Measurements from ENCODE around the gene WASL. TPM values are rescaled to one million over a fixed set of nuclear protein-coding genes. Genes with fewer than 3 reads are reported as not detected.

WASL gene
- total RNA-seq, 1 experiment from 2014 or later, result 7.5 TPM

- DNase-seq (ENCODE audit: low read depth), result peak; percentile 94
Measured at GRCh38 chr7:123633553-123633952, 115.2 kb downstream of the WASL start.

- DNase-seq (ENCODE audit: low read depth), result no peak
Measured at GRCh38 chr7:123632808-123633207, 116.0 kb downstream of the WASL start.

Small RNA genes within 50 kb of the gene (small RNA-seq; reads per million reads assigned to genes)
- not detected for gene RNU6-11P

Other genes starting within 250 kb of the WASL start
- gene IQUB, start 214.4 kb downstream of the WASL start, total RNA-seq (2014; rRNA removed; shearing (Covaris generic)), result not detected in 2 replicates
- 67.6 and 68.7 TPM in 2 replicates for gene NDUFA5, start 191.2 kb downstream of the WASL start, total RNA-seq (2014; rRNA removed; shearing (Covaris generic))
- gene ASB15, start 147.2 kb downstream of the WASL start, total RNA-seq (2014; rRNA removed; shearing (Covaris generic)), result not detected in 2 replicates
- gene LMOD2, start 93.1 kb downstream of the WASL start, total RNA-seq (2014; rRNA removed; shearing (Covaris generic)), result not detected in 2 replicates
- 0.13 TPM in 1 of 2 replicates, not detected in the other for gene HYAL4, start 96.2 kb upstream of the WASL start, total RNA-seq (2014; rRNA removed; shearing (Covaris generic))
- gene SPAM1, start 176.2 kb upstream of the WASL start, total RNA-seq (2014; rRNA removed; shearing (Covaris generic)), result not detected in 2 replicates